Lung (tissue), 12 donors: ENCODE results near the gene UBE2D3. TPM values are rescaled to one million over a fixed set of nuclear protein-coding genes. Genes with fewer than 3 reads are reported as not detected.

Source experiments
- ATAC-seq: fragments of 200-7000 bp; cut with Tn5 transposase; one replicate; pipeline ENCODE4 v1.9.1; 2020; ENCODE audit warnings: moderate number of reproducible peaks; ENCODE audit not compliant: insufficient read depth, low FRiP score
- DNase-seq, 3 donors: peaks; one replicate each; pipeline ENCODE4 v3.0.0-alpha.2; 2013 to 2017
- H3K27ac ChIP-seq, 2 donors: one replicate each; pipeline ENCODE4 v1.5.1; 2013; ENCODE audit warnings: mild to moderate bottlenecking in 2 of 2, moderate library complexity in 2 of 2, control low read depth in 1 of 2, inconsistent platforms in 1 of 2, low read depth in 1 of 2, low read length in 1 of 2
- H3K27me3 ChIP-seq, 3 donors: one replicate each; pipeline ENCODE4 v1.5.1; 2013; ENCODE audit warnings: low read length in 2 of 3; ENCODE audit not compliant: control insufficient read depth in 3 of 3, insufficient read depth in 3 of 3
- H3K36me3 ChIP-seq, 4 donors: one replicate each; pipeline ENCODE4 v1.5.1; 2013; ENCODE audit warnings: low read length in 4 of 4, mild to moderate bottlenecking in 1 of 4, moderate library complexity in 1 of 4; ENCODE audit not compliant: control insufficient read depth in 4 of 4, insufficient read depth in 4 of 4
- H3K4me1 ChIP-seq, 5 donors: one replicate each; pipeline ENCODE4 v1.5.1; 2013; ENCODE audit warnings: low read length in 5 of 5, mild to moderate bottlenecking in 2 of 5, moderate library complexity in 1 of 5; ENCODE audit not compliant: control insufficient read depth in 5 of 5, insufficient read depth in 5 of 5
- H3K4me3 ChIP-seq: one replicate; pipeline ENCODE4 v1.5.1; 2013; ENCODE audit warnings: mild to moderate bottlenecking, control low read depth, moderate library complexity
- H3K9ac ChIP-seq, 2 donors: one replicate each; pipeline ENCODE4 v1.5.1; 2013; ENCODE audit warnings: low read length in 2 of 2, control low read depth in 1 of 2; ENCODE audit not compliant: insufficient read depth in 1 of 2
- H3K9me3 ChIP-seq, 4 donors: one replicate each; pipeline ENCODE4 v1.5.1; 2013; ENCODE audit warnings: low read length in 3 of 4, mild to moderate bottlenecking in 1 of 4, moderate library complexity in 1 of 4; ENCODE audit not compliant: control insufficient read depth in 4 of 4, insufficient read depth in 3 of 4
- CTCF ChIP-seq: IDR thresholded peaks from 2 replicates; pipeline ENCODE4 v1.5.1; 2012; ENCODE audit warnings: mild to moderate bottlenecking; ENCODE audit errors: control extremely low read depth, extremely low read depth
- WGBS, 2 donors: extraction: QIAGEN DNeasy Blood & Tissue Kit; methylation state at CpG; one replicate each; pipeline ENCODE4 v1.1.7; 2013; 5-methylcytosine and 5-hydroxymethylcytosine counted together
- polyA plus RNA-seq, 2 donors: library from polyadenylated mRNA; stranded (reverse); fragments of 200-250 nt; gene quantifications; one replicate each; pipeline ENCODE4 v1.2.1, GENCODE V29; 2013
- total RNA-seq, 2 donors: library from RNA; depleted of rRNA in 1 of 2; stranded (reverse); fragments of >200 nt in 1 of 2; gene quantifications; one replicate each; pipeline ENCODE4 v1.2.1, GENCODE V29; 2014 to 2021
- donor health status: control.
- donor health status: control.
- donor health status: Bipolar disorder and iron deficiency.
- donor health status: healthy.
- donor health status: DM: yes; HTN: yes; CAD: no.

Gene UBE2D3
- total and polyA plus RNA-seq, 4 donors: 165 to 373 (median 273) TPM

GRCh38 chr4:102781570-102781969, 45.8 kb downstream of the UBE2D3 start:
- H3K27me3 ChIP-seq: no peaks in the 10 kb centered on the region
- no peak for TF ChIP-seq CTCF
- H3K4me1 ChIP-seq: peaks cover 0 to 9% (median 0%) of the 10 kb centered on the region in 5 donors
- peak overlapping the region in 1 of 2 donors; percentile 7 for H3K9ac ChIP-seq
- H3K4me3 ChIP-seq: no peak overlapping the region
- ATAC-seq (no peak), DNase-seq (no peak)
- no peak overlapping the region for H3K27ac ChIP-seq
- no peaks in the 10 kb centered on the region for H3K36me3 ChIP-seq
- H3K9me3 ChIP-seq: no peaks in the 10 kb centered on the region
- WGBS, 2 donors: 90 to 95% methylated on average over 1 of the region's 1 CpG

GRCh38 chr4:102780476-102781144, 46.7 kb downstream of the UBE2D3 start:
- WGBS, 2 donors: 81 to 84% methylated on average over 5 of the region's 5 CpGs
- no peaks in the 10 kb centered on the region for H3K27me3 ChIP-seq
- no peak overlapping the region for H3K9ac ChIP-seq
- DNase-seq: no peak
- no peak overlapping the region for H3K27ac ChIP-seq
- H3K9me3 ChIP-seq: no peaks in the 10 kb centered on the region
- no peaks in the 10 kb centered on the region for H3K36me3 ChIP-seq
- TF ChIP-seq CTCF: no peak
- H3K4me3 ChIP-seq: no peak overlapping the region
- peak; percentile 76 for ATAC-seq
- H3K4me1 ChIP-seq: peaks cover 0 to 8% (median 0%) of the 10 kb centered on the region in 5 donors

GRCh38 chr4:102779204-102779603, 48.1 kb downstream of the UBE2D3 start:
- Histone ChIP-seq H3K9ac (no peak overlapping the region), H3K4me1 (peaks cover 0 to 8% (median 0%) of the 10 kb centered on the region in 5 donors), H3K4me3 (no peak overlapping the region), H3K27me3 (no peaks in the 10 kb centered on the region), H3K36me3 (no peaks in the 10 kb centered on the region), H3K9me3 (no peaks in the 10 kb centered on the region), H3K27ac (no peak overlapping the region)
- ATAC-seq: no peak
- DNase-seq: no peak
- no peak for TF ChIP-seq CTCF
- 43 to 57% methylated on average over 4 of the region's 4 CpGs for WGBS, 2 donors

GRCh38 chr4:102778720-102779119, 48.6 kb downstream of the UBE2D3 start:
- ATAC-seq: no peak
- H3K4me1 ChIP-seq: peaks cover 0 to 8% (median 0%) of the 10 kb centered on the region in 5 donors
- no peak for TF ChIP-seq CTCF
- no peak overlapping the region for H3K4me3 ChIP-seq
- 34 to 65% methylated on average over 7 of the region's 7 CpGs for WGBS, 2 donors
- H3K9ac ChIP-seq: no peak overlapping the region
- no peaks in the 10 kb centered on the region for H3K9me3 ChIP-seq
- no peaks in the 10 kb centered on the region for H3K27me3 ChIP-seq
- peak in 2 of 3 donors; percentile 23 to 44 for DNase-seq
- H3K36me3 ChIP-seq: no peaks in the 10 kb centered on the region
- H3K27ac ChIP-seq: no peak overlapping the region
